ENCODE measurements around the gene SOX10. TPM values are rescaled to one million over a fixed set of nuclear protein-coding genes. Genes with fewer than 3 reads are reported as not detected.

SOX10 gene
- total RNA-seq, 1 experiment from 2014 or later = 2.7 TPM

DNA sequence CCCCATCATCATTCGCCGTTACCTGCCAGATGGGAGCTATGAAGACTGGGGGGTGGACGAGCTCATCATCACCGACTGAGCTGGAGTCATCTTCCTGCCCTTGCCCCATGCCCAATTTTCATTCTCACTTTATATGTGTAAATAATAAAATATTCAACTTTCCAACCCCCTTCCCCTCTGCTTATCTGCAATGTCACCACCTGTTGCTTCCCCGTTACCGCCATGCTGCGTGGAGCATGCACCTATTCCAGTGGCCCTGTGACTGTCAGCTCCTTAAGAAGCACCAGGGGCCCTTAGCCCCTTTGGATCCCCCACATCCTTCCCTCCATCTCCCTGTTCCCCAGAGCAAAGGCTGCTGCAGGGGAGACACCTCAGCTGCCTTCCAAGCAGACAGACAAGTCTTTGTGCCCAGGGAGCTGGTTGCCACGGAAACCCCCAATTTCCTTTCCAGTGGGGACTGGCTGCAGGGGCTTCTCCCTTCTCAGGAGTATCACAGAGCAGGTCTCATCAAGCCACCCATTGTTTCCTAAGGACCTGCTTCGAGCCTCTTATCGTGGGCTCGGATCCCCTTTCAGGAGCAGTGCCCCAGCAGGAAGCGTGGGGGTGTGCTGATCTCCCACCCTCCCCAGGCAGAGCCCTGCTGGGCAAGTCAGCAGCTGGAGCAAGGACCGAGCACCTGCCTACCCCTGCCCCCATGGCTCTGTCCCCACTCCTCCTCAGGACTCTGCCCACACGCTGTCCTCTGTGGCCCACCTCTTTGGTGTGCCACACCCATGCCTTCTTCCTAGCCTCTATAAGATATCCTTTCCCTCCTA is 16.5 kb downstream of the SOX10 start:
- POLR2A ChIA-PET = no interaction called here
- no peak overlapping the region for H3K27ac Mint-ChIP-seq
- peaks cover 5% of the 10 kb centered on the region; the same call in 1 of the 2 replicates for H3K9me3 Mint-ChIP-seq
- no peaks in the 10 kb centered on the region for H3K27me3 Mint-ChIP-seq (ENCODE audit: low read depth)
- no peak overlapping the region for H3K4me3 Mint-ChIP-seq
- H3K4me1 Mint-ChIP-seq = peaks cover 25% of the 10 kb centered on the region
- DNase-seq (ENCODE audit: low spot score) = no peak
- ATAC-seq = no peak
- TF ChIP-seq ZNF423 (CRISPR knock-in tag; IDR thresholded peaks at IDR 0.05) (no peak), ELF4 (CRISPR knock-in tag; IDR thresholded peaks at IDR 0.05; ENCODE audit: low read depth) (no peak), CBFB (CRISPR knock-in tag; IDR thresholded peaks at IDR 0.05; ENCODE audit: low read depth) (no peak), TCF7 (CRISPR knock-in tag; IDR thresholded peaks at IDR 0.05; ENCODE audit: low read depth) (no peak), GTF2I (CRISPR knock-in tag; conservative IDR thresholded peaks at IDR 0.05) (no peak), ZNF219 (CRISPR knock-in tag; IDR thresholded peaks at IDR 0.05; ENCODE audit: borderline replicate concordance) (no peak), ZNF121 (CRISPR knock-in tag; IDR thresholded peaks at IDR 0.05) (no peak), ATF1 (CRISPR knock-in tag; IDR thresholded peaks at IDR 0.05) (no peak), TEAD4 (CRISPR knock-in tag; IDR thresholded peaks at IDR 0.05) (no peak)
- TF ChIP-seq, protein P1, sequence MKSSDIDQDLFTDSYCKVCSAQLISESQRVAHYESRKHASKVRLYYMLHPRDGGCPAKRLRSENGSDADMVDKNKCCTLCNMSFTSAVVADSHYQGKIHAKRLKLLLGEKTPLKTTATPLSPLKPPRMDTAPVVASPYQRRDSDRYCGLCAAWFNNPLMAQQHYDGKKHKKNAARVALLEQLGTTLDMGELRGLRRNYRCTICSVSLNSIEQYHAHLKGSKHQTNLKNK (CRISPR knock-in tag; IDR thresholded peaks at IDR 0.05) = no peak
- TF ChIP-seq, protein P2, sequence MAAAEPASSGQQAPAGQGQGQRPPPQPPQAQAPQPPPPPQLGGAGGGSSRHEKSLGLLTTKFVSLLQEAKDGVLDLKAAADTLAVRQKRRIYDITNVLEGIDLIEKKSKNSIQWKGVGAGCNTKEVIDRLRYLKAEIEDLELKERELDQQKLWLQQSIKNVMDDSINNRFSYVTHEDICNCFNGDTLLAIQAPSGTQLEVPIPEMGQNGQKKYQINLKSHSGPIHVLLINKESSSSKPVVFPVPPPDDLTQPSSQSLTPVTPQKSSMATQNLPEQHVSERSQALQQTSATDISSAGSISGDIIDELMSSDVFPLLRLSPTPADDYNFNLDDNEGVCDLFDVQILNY (CRISPR knock-in tag; IDR thresholded peaks at IDR 0.05) = no peak
- TF ChIP-seq, protein P3, sequence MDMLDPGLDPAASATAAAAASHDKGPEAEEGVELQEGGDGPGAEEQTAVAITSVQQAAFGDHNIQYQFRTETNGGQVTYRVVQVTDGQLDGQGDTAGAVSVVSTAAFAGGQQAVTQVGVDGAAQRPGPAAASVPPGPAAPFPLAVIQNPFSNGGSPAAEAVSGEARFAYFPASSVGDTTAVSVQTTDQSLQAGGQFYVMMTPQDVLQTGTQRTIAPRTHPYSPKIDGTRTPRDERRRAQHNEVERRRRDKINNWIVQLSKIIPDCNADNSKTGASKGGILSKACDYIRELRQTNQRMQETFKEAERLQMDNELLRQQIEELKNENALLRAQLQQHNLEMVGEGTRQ (CRISPR knock-in tag; IDR thresholded peaks at IDR 0.05) = no peak
- H3K36me3 Mint-ChIP-seq = peaks cover 32% of the 10 kb centered on the region
- CTCF ChIA-PET = interaction anchor here (1.3 to 1.5 kb wide), 3 partner anchors 34 to 149 kb away, joined by 3 to 4 read pairs (median 3); no protein-coding TSS in a partner anchor

DNA sequence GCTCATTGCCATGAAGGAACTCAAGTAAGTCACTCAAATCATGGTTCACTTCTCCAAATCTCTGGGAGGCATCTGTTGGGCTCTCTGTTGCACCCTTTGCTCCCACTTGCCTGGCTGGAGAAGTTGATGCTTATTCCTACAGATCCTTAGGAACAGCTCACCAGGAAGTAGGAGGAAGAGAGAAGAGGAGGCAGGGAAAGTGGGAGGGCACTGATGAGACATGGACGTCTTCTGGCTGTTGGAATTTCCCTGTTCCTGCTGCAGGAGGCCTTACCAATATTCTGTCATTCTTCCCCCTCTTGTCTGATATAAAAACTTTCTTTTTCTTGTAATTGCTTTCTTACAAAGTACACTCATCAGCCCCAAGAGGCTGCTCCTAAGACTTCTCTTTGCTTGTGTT is 17.2 kb downstream of the SOX10 start:
- ATAC-seq (no peak), DNase-seq (ENCODE audit: low spot score) (no peak)
- Mint-ChIP-seq H3K9me3 (peaks cover 5% of the 10 kb centered on the region; the same call in 1 of the 2 replicates), H3K27ac (no peak overlapping the region), H3K27me3 (ENCODE audit: low read depth) (no peaks in the 10 kb centered on the region), H3K4me3 (no peak overlapping the region), H3K4me1 (peaks cover 19% of the 10 kb centered on the region), H3K36me3 (peaks cover 35% of the 10 kb centered on the region)
- POLR2A ChIA-PET = no interaction called here
- TF ChIP-seq CREM (CRISPR knock-in tag; IDR thresholded peaks at IDR 0.05) (no peak), ZNF416 (CRISPR knock-in tag; IDR thresholded peaks at IDR 0.05) (no peak), MXD4 (CRISPR knock-in tag; IDR thresholded peaks at IDR 0.05; ENCODE audit: borderline replicate concordance) (no peak), FOXP1 (CRISPR knock-in tag; IDR thresholded peaks at IDR 0.05; ENCODE audit: borderline replicate concordance) (no peak), ATF1 (CRISPR knock-in tag; IDR thresholded peaks at IDR 0.05) (no peak), NFE2L1 (CRISPR knock-in tag; IDR thresholded peaks at IDR 0.05) (no peak), NR1H2 (CRISPR knock-in tag; IDR thresholded peaks at IDR 0.05) (no peak), SMAD3 (CRISPR knock-in tag; IDR thresholded peaks at IDR 0.05; ENCODE audit: borderline replicate concordance) (no peak)
- TF ChIP-seq, protein P4, sequence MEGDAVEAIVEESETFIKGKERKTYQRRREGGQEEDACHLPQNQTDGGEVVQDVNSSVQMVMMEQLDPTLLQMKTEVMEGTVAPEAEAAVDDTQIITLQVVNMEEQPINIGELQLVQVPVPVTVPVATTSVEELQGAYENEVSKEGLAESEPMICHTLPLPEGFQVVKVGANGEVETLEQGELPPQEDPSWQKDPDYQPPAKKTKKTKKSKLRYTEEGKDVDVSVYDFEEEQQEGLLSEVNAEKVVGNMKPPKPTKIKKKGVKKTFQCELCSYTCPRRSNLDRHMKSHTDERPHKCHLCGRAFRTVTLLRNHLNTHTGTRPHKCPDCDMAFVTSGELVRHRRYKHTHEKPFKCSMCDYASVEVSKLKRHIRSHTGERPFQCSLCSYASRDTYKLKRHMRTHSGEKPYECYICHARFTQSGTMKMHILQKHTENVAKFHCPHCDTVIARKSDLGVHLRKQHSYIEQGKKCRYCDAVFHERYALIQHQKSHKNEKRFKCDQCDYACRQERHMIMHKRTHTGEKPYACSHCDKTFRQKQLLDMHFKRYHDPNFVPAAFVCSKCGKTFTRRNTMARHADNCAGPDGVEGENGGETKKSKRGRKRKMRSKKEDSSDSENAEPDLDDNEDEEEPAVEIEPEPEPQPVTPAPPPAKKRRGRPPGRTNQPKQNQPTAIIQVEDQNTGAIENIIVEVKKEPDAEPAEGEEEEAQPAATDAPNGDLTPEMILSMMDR (IDR thresholded peaks at IDR 0.05) = no peak
- TF ChIP-seq, protein P5, sequence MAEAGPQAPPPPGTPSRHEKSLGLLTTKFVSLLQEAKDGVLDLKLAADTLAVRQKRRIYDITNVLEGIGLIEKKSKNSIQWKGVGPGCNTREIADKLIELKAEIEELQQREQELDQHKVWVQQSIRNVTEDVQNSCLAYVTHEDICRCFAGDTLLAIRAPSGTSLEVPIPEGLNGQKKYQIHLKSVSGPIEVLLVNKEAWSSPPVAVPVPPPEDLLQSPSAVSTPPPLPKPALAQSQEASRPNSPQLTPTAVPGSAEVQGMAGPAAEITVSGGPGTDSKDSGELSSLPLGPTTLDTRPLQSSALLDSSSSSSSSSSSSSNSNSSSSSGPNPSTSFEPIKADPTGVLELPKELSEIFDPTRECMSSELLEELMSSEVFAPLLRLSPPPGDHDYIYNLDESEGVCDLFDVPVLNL (CRISPR knock-in tag; IDR thresholded peaks at IDR 0.05; ENCODE audit: borderline replicate concordance, low read depth) = no peak
- TF ChIP-seq, protein P6, sequence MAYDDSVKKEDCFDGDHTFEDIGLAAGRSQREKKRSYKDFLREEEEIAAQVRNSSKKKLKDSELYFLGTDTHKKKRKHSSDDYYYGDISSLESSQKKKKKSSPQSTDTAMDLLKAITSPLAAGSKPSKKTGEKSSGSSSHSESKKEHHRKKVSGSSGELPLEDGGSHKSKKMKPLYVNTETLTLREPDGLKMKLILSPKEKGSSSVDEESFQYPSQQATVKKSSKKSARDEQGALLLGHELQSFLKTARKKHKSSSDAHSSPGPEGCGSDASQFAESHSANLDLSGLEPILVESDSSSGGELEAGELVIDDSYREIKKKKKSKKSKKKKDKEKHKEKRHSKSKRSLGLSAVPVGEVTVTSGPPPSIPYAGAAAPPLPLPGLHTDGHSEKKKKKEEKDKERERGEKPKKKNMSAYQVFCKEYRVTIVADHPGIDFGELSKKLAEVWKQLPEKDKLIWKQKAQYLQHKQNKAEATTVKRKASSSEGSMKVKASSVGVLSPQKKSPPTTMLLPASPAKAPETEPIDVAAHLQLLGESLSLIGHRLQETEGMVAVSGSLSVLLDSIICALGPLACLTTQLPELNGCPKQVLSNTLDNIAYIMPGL (CRISPR knock-in tag; IDR thresholded peaks at IDR 0.05) = no peak
- TF ChIP-seq, protein P7, sequence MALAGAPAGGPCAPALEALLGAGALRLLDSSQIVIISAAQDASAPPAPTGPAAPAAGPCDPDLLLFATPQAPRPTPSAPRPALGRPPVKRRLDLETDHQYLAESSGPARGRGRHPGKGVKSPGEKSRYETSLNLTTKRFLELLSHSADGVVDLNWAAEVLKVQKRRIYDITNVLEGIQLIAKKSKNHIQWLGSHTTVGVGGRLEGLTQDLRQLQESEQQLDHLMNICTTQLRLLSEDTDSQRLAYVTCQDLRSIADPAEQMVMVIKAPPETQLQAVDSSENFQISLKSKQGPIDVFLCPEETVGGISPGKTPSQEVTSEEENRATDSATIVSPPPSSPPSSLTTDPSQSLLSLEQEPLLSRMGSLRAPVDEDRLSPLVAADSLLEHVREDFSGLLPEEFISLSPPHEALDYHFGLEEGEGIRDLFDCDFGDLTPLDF (CRISPR knock-in tag; IDR thresholded peaks at IDR 0.05) = no peak
- TF ChIP-seq, protein P8, sequence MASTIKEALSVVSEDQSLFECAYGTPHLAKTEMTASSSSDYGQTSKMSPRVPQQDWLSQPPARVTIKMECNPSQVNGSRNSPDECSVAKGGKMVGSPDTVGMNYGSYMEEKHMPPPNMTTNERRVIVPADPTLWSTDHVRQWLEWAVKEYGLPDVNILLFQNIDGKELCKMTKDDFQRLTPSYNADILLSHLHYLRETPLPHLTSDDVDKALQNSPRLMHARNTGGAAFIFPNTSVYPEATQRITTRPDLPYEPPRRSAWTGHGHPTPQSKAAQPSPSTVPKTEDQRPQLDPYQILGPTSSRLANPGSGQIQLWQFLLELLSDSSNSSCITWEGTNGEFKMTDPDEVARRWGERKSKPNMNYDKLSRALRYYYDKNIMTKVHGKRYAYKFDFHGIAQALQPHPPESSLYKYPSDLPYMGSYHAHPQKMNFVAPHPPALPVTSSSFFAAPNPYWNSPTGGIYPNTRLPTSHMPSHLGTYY (CRISPR knock-in tag; IDR thresholded peaks at IDR 0.05) = no peak
- CTCF ChIA-PET = interaction anchor here (1.3 to 1.5 kb wide), 2 partner anchors 33 to 148 kb away, joined by 3 read pairs; no protein-coding TSS in a partner anchor

Data from WTC11 (cell line).